Heart left ventricle (tissue), 16 donors: Measurements from ENCODE around the gene RBP4. TPM values are rescaled to one million over a fixed set of nuclear protein-coding genes. Genes with fewer than 3 reads are reported as not detected.

Experiments
- ATAC-seq, 4 donors: fragments of 200-7000 bp; cut with Tn5 transposase; one replicate each; pipeline ENCODE4 v1.9.1; 2020 to 2022; ENCODE audit warnings: moderate library complexity in 4 of 4, mild to moderate bottlenecking in 3 of 4, moderate number of reproducible peaks in 1 of 4
- DNase-seq, 5 donors: peaks; one replicate each; pipeline ENCODE4 v3.0.0-alpha.2; 2020
- H3K27ac ChIP-seq, 12 donors: fragments of 200-600 bp; sonication (generic) in 4 of 12; one replicate each; pipeline versions ENCODE4 v1.5.0 to v1.8.0; 2016 to 2022; ENCODE audit warnings: mild to moderate bottlenecking in 2 of 12
- H3K27me3 ChIP-seq, 9 donors: fragments of 200-600 bp; sonication (generic) in 2 of 9; one replicate each; pipeline versions ENCODE4 v1.5.1 to v1.8.0; 2016 to 2022; ENCODE audit warnings: mild to moderate bottlenecking in 3 of 9
- H3K36me3 ChIP-seq, 9 donors: fragments of 200-600 bp; sonication (generic) in 2 of 9; one replicate each; pipeline versions ENCODE4 v1.5.0 to v1.8.0; 2018 to 2022; ENCODE audit warnings: mild to moderate bottlenecking in 2 of 9
- H3K4me1 ChIP-seq, 12 donors: fragments of 200-600 bp; sonication (generic) in 4 of 12; one replicate each; pipeline versions ENCODE4 v1.5.0 to v1.8.0; 2016 to 2022; ENCODE audit warnings: mild to moderate bottlenecking in 3 of 12
- H3K4me3 ChIP-seq, 12 donors: fragments of 200-600 bp; sonication (generic) in 4 of 12; one replicate each; pipeline versions ENCODE4 v1.5.0 to v1.8.0; 2017 to 2022; ENCODE audit warnings: mild to moderate bottlenecking in 9 of 12, moderate library complexity in 4 of 12
- H3K9me3 ChIP-seq, 12 donors: fragments of 200-600 bp; sonication (generic) in 4 of 12; one replicate each; pipeline versions ENCODE4 v1.5.0 to v1.8.0; 2016 to 2022; ENCODE audit warnings: mild to moderate bottlenecking in 1 of 12
- CTCF ChIP-seq, 12 donors: fragments of 200-600 bp; sonication (generic) in 4 of 12; IDR thresholded peaks; one replicate each; pipeline versions ENCODE4 v1.5.0 to v1.8.0; 2018 to 2022; ENCODE audit warnings: antibody characterized with exemption in 12 of 12, mild to moderate bottlenecking in 5 of 12
- POLR2A ChIP-seq, 2 donors: fragments of 450-650 bp; IDR thresholded peaks; one replicate each; pipeline ENCODE4 v1.6.1; 2017; ENCODE audit warnings: antibody characterized with exemption in 2 of 2, mild to moderate bottlenecking in 2 of 2, moderate library complexity in 2 of 2
- WGBS, 4 donors: extraction: QIAGEN DNeasy Blood & Tissue Kit in 2 of 4; methylation state at CpG; one replicate each; pipeline versions ENCODE4 v1.1.5 to v1.1.7; 2013 to 2018; 5-methylcytosine and 5-hydroxymethylcytosine counted together
- intact Hi-C, 10 donors: fragments of 100-400 bp; cut with DNase I; formaldehyde crosslinking; loops; one replicate each; pipeline versions ENCODE4 v1.11.1 to v1.14.2; 2022
- polyA plus RNA-seq, 2 donors: library from polyadenylated mRNA; stranded (reverse); fragments of 200-250 nt; gene quantifications; one replicate each; pipeline ENCODE4 v1.2.3, GENCODE V29; 2013
- total RNA-seq, 9 donors: library from RNA; depleted of rRNA in 2 of 9; stranded (reverse); fragments of >200 nt in 2 of 9; fragmentation: NEBNext Ultra II Directional in 3 of 9; extraction: Animal tissue kit (Norgen Biotek cat#: 25700) in 3 of 9; gene quantifications; one replicate each; pipeline versions ENCODE4 v1.1.0 to v1.2.4, GENCODE V29; 2016 to 2023
- donor health status: ischemic (EF 13 %, LVEDD 7.1; RV severe dilation, severe dysfunction).
- donor health status: healthy with polysubstance abuse.
- donor health status: DM: no; HTN: yes; CAD: no.
- donor health status: DM: no; HTN: no; CAD: no.
- donor health status: ischemic (EF 25% LVEDD 6.9; RV normal size, moderate dysfunction).
- donor health status: ischemic (EF 25% LVEDD 5.7; RV mildly dilated, moderate dysfunction).
- donor health status: healthy.
- donor health status: DM: yes; HTN: yes; CAD: no.
- donor health status: ischemic (EF 35%, LVEDD 5.7; RV mildly dilated, moderate dysfunction).
- donor health status: nonischemic (EF 11% LVEDD 7.7; RV severe dilation, severe dysfunction).
- donor health status: DM: yes; HTN: yes; CAD: no.
- donor health status: PGD.
- donor health status: ischemic (EF 29% LVEDD 5.4; RV normal size, mild dysfunction).
- donor health status: nonischemic (EF 23%, LVEDD 6.1; RV moderate dilation, normal function).

Gene RBP4
- total and polyA plus RNA-seq, 11 donors, result 0.35 to 63.4 (median 3.2) TPM; not detected in 1

GRCh38 chr10:93573924-93574323 lies 27.1 kb downstream of the RBP4 start:
- H3K4me3 ChIP-seq, result no peak overlapping the region
- WGBS, 4 donors, result 66 to 81% (median 77%) methylated on average over 3 of the region's 3 CpGs
- H3K27me3 ChIP-seq, result peaks cover 0 to 23% (median 6%) of the 10 kb centered on the region in 9 donors
- ATAC-seq (no peak), DNase-seq (no peak)
- H3K27ac ChIP-seq, result no peak overlapping the region
- no peaks in the 10 kb centered on the region for H3K36me3 ChIP-seq
- intact Hi-C loops, result no loop called here
- H3K4me1 ChIP-seq, result peaks cover 0 to 26% (median 0%) of the 10 kb centered on the region in 12 donors
- H3K9me3 ChIP-seq, result no peaks in the 10 kb centered on the region
- no peak for TF ChIP-seq CTCF (IDR thresholded peaks at IDR 0.05)
- TF ChIP-seq POLR2A (IDR thresholded peaks at IDR 0.05), result no peak

GRCh38 chr10:93573051-93573909 lies 27.8 kb downstream of the RBP4 start:
- no peak overlapping the region for H3K27ac ChIP-seq
- no peaks in the 10 kb centered on the region for H3K9me3 ChIP-seq
- intact Hi-C loops, result no loop called here
- no peaks in the 10 kb centered on the region for H3K36me3 ChIP-seq
- TF ChIP-seq POLR2A (IDR thresholded peaks at IDR 0.05), result no peak
- TF ChIP-seq CTCF (IDR thresholded peaks at IDR 0.05), result no peak
- WGBS, 4 donors, result 46 to 58% (median 52%) methylated on average over 10 of the region's 10 CpGs
- H3K4me1 ChIP-seq, result peaks cover 0 to 26% (median 0%) of the 10 kb centered on the region in 12 donors
- H3K4me3 ChIP-seq, result no peak overlapping the region
- DNase-seq (peak in 4 of 5 donors; percentile 21 to 74 (median 48)), ATAC-seq (peak in 3 of 4 donors; percentile 54 to 81 (median 67))
- peaks cover 0 to 29% (median 10%) of the 10 kb centered on the region in 9 donors for H3K27me3 ChIP-seq

- peaks cover 5 to 36% (median 17%) of the 10 kb centered on the region in 9 donors for H3K27me3 ChIP-seq
- TF ChIP-seq POLR2A (IDR thresholded peaks at IDR 0.05) (no peak), CTCF (IDR thresholded peaks at IDR 0.05) (no peak)
- no peak for ATAC-seq
- WGBS, 4 donors, result 47 to 95% (median 90%) methylated on average over 2 of the region's 2 CpGs
- DNase-seq, result no peak
- intact Hi-C loops, result no loop called here
- no peak overlapping the region for H3K27ac ChIP-seq
- no peaks in the 10 kb centered on the region for H3K9me3 ChIP-seq
- H3K4me1 ChIP-seq, result peaks cover 0 to 28% (median 0%) of the 10 kb centered on the region in 12 donors
- no peaks in the 10 kb centered on the region for H3K36me3 ChIP-seq
- no peak overlapping the region for H3K4me3 ChIP-seq
Observed at GRCh38 chr10:93572606-93573005, 28.4 kb downstream of the RBP4 start.

GRCh38 chr10:93570383-93570782 lies 30.7 kb downstream of the RBP4 start:
- Histone ChIP-seq H3K4me1 (peaks cover 0 to 46% (median 0%) of the 10 kb centered on the region in 12 donors), H3K36me3 (no peaks in the 10 kb centered on the region), H3K27ac (no peak overlapping the region), H3K27me3 (peaks cover 19 to 58% (median 37%) of the 10 kb centered on the region in 9 donors), H3K9me3 (no peaks in the 10 kb centered on the region), H3K4me3 (no peak overlapping the region)
- no peak for DNase-seq
- ATAC-seq, result no peak
- intact Hi-C loops, result no loop called here
- TF ChIP-seq CTCF (IDR thresholded peaks at IDR 0.05), result no peak
- no peak for TF ChIP-seq POLR2A (IDR thresholded peaks at IDR 0.05)
- WGBS, 4 donors, result 38 to 52% (median 44%) methylated on average over 3 of the region's 3 CpGs
